CD4-positive, alpha-beta memory T cell (primary cell): Measurements from ENCODE around the gene SHISAL1. TPM values are rescaled to one million over a fixed set of nuclear protein-coding genes. Genes with fewer than 3 reads are reported as not detected.

Experiments used
- CTCF ChIA-PET: fragments of 350-600 bp; sonication (Branson Sonifier 250); formaldehyde crosslinking; loops from one replicate; lab custom pipeline; 2021; ENCODE audit warnings: inconsistent platforms; ENCODE audit not compliant: partially characterized antibody; lab: Charles Lee
- POLR2A ChIA-PET: fragments of 350-600 bp; sonication (Branson Sonifier 250); formaldehyde crosslinking; loops from one replicate; lab custom pipeline; 2021; ENCODE audit not compliant: partially characterized antibody; lab: Charles Lee
- DNase-seq, 5 donors: peaks; one replicate each; pipeline versions ENCODE4 v3.0.0 to v3.0.0-alpha.2; 2020 to 2022; ENCODE audit warnings: mixed read lengths in 1 of 5
- H3K27ac ChIP-seq: one replicate; pipeline ENCODE4 v1.7.0; 2013; ENCODE audit warnings: low read depth, low read length
- H3K27me3 ChIP-seq: 2 replicates; pipeline ENCODE4 v1.7.0; 2013; ENCODE audit warnings: mild to moderate bottlenecking, low read length, moderate library complexity; ENCODE audit not compliant: insufficient read depth
- H3K36me3 ChIP-seq: 2 replicates; pipeline ENCODE4 v1.7.0; 2013; ENCODE audit warnings: mild to moderate bottlenecking, low read length, moderate library complexity; ENCODE audit not compliant: insufficient read depth
- H3K4me1 ChIP-seq: 2 replicates; pipeline ENCODE4 v1.7.0; 2013; ENCODE audit warnings: mild to moderate bottlenecking, low read length, moderate library complexity; ENCODE audit not compliant: insufficient read depth
- H3K4me3 ChIP-seq, 2 donors: one replicate each; pipeline ENCODE4 v1.7.0; 2013; ENCODE audit warnings: low read length in 2 of 2, mild to moderate bottlenecking in 1 of 2
- H3K9me3 ChIP-seq, 2 donors: one replicate each; pipeline ENCODE4 v1.7.0; 2013; ENCODE audit warnings: low read length in 2 of 2, control low read depth in 1 of 2; ENCODE audit not compliant: control insufficient read depth in 1 of 2
- H3K27ac Mint-ChIP-seq, 7 donors: one replicate each; pipeline ENCODE4 v1.8.0; 2020 to 2021; ENCODE audit warnings: mixed read lengths in 7 of 7, mild to moderate bottlenecking in 6 of 7, inconsistent platforms in 3 of 7, moderate library complexity in 3 of 7
- H3K27me3 Mint-ChIP-seq, 2 donors: one replicate each; pipeline ENCODE4 v1.8.0; 2020 to 2021; ENCODE audit warnings: mixed read lengths in 2 of 2
- H3K36me3 Mint-ChIP-seq, 2 donors: one replicate each; pipeline ENCODE4 v1.8.0; 2020 to 2021; ENCODE audit warnings: mixed read lengths in 2 of 2, inconsistent platforms in 1 of 2, mild to moderate bottlenecking in 1 of 2
- H3K4me1 Mint-ChIP-seq, 4 donors: one replicate each; pipeline ENCODE4 v1.8.0; 2020 to 2021; ENCODE audit warnings: mixed read lengths in 4 of 4, mild to moderate bottlenecking in 1 of 4
- H3K4me3 Mint-ChIP-seq, 8 donors: one replicate each; pipeline ENCODE4 v1.8.0; 2020 to 2021; ENCODE audit warnings: mixed read lengths in 8 of 8, mild to moderate bottlenecking in 7 of 8, moderate library complexity in 6 of 8, inconsistent platforms in 3 of 8
- H3K9me3 Mint-ChIP-seq, 8 donors: one replicate each; pipeline ENCODE4 v1.8.0; 2020 to 2021; ENCODE audit warnings: mixed read lengths in 8 of 8, mild to moderate bottlenecking in 5 of 8, inconsistent platforms in 3 of 8, moderate library complexity in 1 of 8
- intact Hi-C: fragments of 100-400 bp; cut with micrococcal nuclease; formaldehyde crosslinking; loops from one replicate; pipeline ENCODE4 v1.15.1; 2023
- polyA plus RNA-seq, 2 donors: library from polyadenylated mRNA; unstranded; fragments of 300-500 nt; fragmentation: Illumina TruSeq; gene quantifications; one replicate each; pipeline ENCODE4 v1.2.3, GENCODE V29; 2021
- total RNA-seq, 2 experiments: library from RNA; stranded (reverse); gene quantifications; one replicate each; pipeline ENCODE4 v1.2.3, GENCODE V29; 2021

Gene SHISAL1
- total and polyA plus RNA-seq, 4 experiments from 2014 or later, result not detected

DNA sequence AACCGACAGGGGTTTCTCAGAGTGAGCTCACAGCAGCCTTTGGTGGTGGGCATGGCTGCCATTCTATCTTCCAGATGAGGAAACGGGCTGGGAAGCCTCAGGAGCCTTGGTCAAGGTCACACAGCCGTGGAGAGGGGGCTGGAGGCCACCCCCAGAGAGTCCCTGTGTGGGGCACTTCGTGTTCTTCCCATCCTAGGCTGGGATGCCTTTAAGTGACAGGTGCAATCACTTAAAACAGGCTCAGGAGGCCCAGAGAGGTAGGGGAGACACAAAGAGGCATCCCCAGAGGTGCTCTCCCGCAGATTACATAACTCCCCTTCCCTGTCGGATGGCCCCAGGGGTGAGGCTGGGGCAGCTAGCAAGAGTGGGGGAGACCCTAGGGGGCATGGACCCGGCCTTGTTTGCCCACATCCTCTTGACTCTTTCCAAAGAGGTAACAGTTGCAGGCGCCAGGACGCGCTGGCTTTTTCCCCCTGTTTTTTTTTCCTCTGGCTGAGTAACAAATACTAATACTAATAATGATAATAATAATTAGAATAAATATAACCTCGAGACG lies 17.5 kb upstream of the SHISAL1 start:
- Mint-ChIP-seq H3K9me3 (no peaks in the 10 kb centered on the region), H3K36me3 (no peaks in the 10 kb centered on the region), H3K4me3 (no peak overlapping the region), H3K27me3 (peaks cover 40 to 51% of the 10 kb centered on the region in 2 donors), H3K27ac (peak overlapping the region in 1 of 7 donors; percentile 32), H3K4me1 (peaks cover 9 to 23% (median 19%) of the 10 kb centered on the region in 4 donors)
- Histone ChIP-seq H3K27ac (no peak overlapping the region), H3K27me3 (peaks cover 30% of the 10 kb centered on the region), H3K4me3 (no peak overlapping the region), H3K9me3 (no peaks in the 10 kb centered on the region), H3K4me1 (peaks cover 13% of the 10 kb centered on the region), H3K36me3 (no peaks in the 10 kb centered on the region)
- ChIA-PET POLR2A (no interaction called here), CTCF (interaction anchor here (1.8 kb wide), 1 partner anchor 237 kb away, joined by 7 read pairs; no protein-coding TSS in a partner anchor)
- DNase-seq, result no peak
- intact Hi-C loops, result no loop called here

DNA sequence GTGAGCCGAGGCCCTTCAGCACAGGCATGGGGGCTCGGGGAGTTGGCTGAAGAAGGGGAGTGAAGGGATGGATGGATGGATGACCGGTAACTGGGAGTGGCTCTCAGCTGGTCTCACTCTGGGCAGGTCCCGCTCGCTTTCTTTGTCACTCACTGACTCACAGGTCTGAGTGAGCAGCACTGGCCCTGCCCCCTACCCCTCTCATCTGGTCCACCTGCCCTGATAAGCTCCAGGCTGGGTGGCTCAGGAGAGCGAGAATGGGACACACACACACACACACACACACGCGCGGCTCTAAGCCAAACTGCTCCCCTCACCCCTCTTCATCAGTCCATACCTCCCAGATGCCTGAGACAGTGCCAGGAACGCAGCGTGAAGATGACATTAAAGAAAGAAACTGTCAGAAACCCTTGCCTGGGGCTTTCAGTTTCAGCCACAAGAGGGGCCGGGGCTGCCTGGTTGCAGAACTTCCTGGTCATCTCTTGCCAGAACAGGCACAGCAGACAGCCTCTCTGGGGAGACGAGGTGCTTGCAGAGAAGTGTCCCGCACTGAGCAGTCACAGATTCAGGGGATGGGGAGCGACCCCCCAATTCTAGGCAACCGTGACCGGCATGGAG lies 16.5 kb upstream of the SHISAL1 start:
- no peaks in the 10 kb centered on the region for H3K9me3 Mint-ChIP-seq
- Histone ChIP-seq H3K36me3 (no peaks in the 10 kb centered on the region), H3K4me3 (no peak overlapping the region), H3K9me3 (no peaks in the 10 kb centered on the region), H3K27ac (no peak overlapping the region), H3K27me3 (peaks cover 30% of the 10 kb centered on the region), H3K4me1 (peaks cover 13% of the 10 kb centered on the region)
- no peak overlapping the region for H3K27ac Mint-ChIP-seq
- H3K36me3 Mint-ChIP-seq, result no peaks in the 10 kb centered on the region
- no peak for DNase-seq
- POLR2A ChIA-PET, result no interaction called here
- CTCF ChIA-PET, result interaction anchor here (0.5 kb wide), 1 partner anchor 244 kb away, joined by 3 read pairs; no protein-coding TSS in a partner anchor
- peak overlapping the region in 4 of 8 donors; percentile 36 to 69 (median 58) for H3K4me3 Mint-ChIP-seq
- peaks cover 40 to 54% of the 10 kb centered on the region in 2 donors for H3K27me3 Mint-ChIP-seq
- intact Hi-C loops, result no loop called here
- H3K4me1 Mint-ChIP-seq, result peaks cover 9 to 23% (median 19%) of the 10 kb centered on the region in 4 donors

DNA sequence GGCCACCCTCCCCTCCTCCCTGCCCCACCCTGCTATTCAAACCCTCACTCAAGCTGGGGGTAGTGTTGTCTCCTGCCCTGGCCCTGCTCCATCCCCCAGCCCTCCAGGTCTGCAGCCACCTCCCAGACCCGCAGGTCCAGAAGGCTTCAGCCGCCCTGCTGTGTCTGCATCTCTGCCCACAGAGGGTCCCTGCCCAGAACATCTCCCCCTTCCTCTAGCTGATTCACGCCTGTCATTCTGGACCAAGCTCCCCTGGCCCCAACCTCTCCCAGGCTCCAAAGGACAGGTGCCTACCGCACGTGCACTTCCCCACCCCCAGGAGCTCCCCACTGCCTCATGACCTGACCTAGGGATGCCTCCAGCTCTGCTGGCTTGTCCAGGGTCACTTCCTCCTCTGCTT lies 16.0 kb upstream of the SHISAL1 start:
- ChIA-PET CTCF (interaction anchor here (0.5 kb wide), 1 partner anchor 245 kb away, joined by 3 read pairs; no protein-coding TSS in a partner anchor), POLR2A (no interaction called here)
- no peak overlapping the region for H3K27ac ChIP-seq
- no peak overlapping the region for H3K4me3 ChIP-seq
- no peaks in the 10 kb centered on the region for H3K36me3 Mint-ChIP-seq
- intact Hi-C loops, result no loop called here
- peaks cover 30% of the 10 kb centered on the region for H3K27me3 ChIP-seq
- no peak overlapping the region for H3K4me3 Mint-ChIP-seq
- no peaks in the 10 kb centered on the region for H3K9me3 ChIP-seq
- H3K27ac Mint-ChIP-seq, result no peak overlapping the region
- H3K27me3 Mint-ChIP-seq, result peaks cover 43 to 56% of the 10 kb centered on the region in 2 donors
- no peaks in the 10 kb centered on the region for H3K9me3 Mint-ChIP-seq
- no peak for DNase-seq
- H3K36me3 ChIP-seq, result no peaks in the 10 kb centered on the region
- H3K4me1 ChIP-seq, result peaks cover 13% of the 10 kb centered on the region
- H3K4me1 Mint-ChIP-seq, result peaks cover 9 to 23% (median 19%) of the 10 kb centered on the region in 4 donors

DNA sequence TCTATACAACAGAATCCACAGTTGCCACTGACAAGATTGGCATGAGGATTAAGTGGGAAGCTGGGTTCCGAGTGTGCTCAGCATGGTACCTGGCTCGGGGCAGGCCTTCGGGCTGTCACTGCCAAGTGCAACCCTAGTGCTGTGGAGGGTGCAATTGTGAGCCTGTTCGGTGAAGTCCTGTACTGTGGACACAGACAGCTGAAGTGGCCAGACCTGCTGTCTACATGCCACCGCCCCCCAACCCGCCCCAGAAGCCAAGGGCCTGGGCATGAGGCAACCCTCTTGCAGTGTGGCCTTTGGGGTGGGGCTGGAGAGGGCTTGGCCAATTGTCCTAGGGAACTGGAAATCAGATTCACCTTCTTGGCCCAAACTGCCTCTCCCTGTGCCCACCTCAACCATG lies 15.6 kb upstream of the SHISAL1 start:
- no peak overlapping the region for H3K27ac Mint-ChIP-seq
- Histone ChIP-seq H3K27ac (no peak overlapping the region), H3K4me1 (peaks cover 13% of the 10 kb centered on the region), H3K9me3 (no peaks in the 10 kb centered on the region), H3K4me3 (no peak overlapping the region), H3K36me3 (no peaks in the 10 kb centered on the region), H3K27me3 (peaks cover 28% of the 10 kb centered on the region)
- no peak overlapping the region for H3K4me3 Mint-ChIP-seq
- no peak for DNase-seq
- ChIA-PET CTCF (no interaction called here), POLR2A (no interaction called here)
- peaks cover 46 to 60% of the 10 kb centered on the region in 2 donors for H3K27me3 Mint-ChIP-seq
- no peaks in the 10 kb centered on the region for H3K9me3 Mint-ChIP-seq
- H3K4me1 Mint-ChIP-seq, result peaks cover 9 to 23% (median 20%) of the 10 kb centered on the region in 4 donors
- no peaks in the 10 kb centered on the region for H3K36me3 Mint-ChIP-seq
- intact Hi-C loops, result no loop called here

DNA sequence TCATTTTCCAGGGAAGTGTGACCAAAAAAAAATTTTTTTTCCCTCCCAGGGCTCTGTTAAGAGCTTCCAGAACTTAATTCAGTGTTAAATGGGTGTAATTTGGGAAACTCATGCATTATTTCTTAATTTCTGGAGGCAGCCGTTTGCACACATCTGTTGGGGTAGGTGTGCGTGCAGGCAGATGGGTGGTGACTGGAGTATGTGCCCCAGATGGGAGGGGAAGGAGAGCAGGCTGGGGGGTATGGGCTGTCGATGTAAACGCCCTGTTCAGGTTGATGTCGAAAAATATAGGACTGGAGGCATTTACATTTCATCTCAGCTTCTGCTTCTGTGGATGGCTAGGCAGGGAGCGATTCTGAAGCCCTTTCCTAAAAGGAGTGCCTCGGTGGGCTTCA lies 13.7 kb upstream of the SHISAL1 start:
- CTCF ChIA-PET, result interaction anchor here (0.5 to 1.3 kb wide), 3 partner anchors 145 to 242 kb away, joined by 3 read pairs; partner anchors contain the start of gene PARVG
- intact Hi-C loops, result no loop called here
- H3K4me3 Mint-ChIP-seq, result peak overlapping the region; percentile 67 to 89 (median 84)

DNA sequence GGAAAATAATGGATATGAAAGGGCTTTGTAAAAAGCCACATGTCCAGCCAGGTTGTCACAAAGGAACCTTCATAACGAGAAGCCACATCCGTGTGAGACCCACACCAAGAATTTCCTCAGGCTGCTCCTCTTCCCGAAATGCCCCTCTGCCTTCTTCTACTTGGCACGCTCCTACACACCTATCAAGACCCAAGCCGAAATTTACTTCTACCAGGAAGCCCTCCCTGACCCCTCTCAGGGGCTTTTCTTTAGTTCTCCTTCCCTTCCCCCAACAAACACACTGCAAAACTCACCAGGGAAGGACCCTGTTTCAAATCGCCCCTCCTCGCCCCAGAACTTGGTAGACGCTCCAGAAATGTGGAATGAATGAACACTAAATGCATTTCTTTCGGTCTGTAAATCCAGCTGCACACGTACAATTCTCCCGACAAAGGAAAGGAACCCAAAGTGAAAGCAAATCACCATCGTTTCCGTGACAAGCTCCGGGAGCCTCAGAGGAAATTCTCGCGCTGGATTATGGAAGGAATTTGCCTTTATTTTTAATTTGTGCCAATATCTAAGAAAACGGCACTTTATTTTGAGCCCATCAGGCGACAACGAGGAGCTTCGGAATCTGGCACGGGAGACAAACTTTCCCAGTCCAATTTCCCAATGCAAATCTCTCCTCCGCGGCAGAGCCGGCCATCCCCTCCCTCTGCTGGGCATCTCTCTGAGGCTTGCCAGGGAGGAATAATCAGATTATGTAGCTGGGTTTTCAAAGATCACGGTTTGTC lies 13.2 kb upstream of the SHISAL1 start:
- Histone ChIP-seq H3K4me3 (peak overlapping the region in 1 of 2 donors; percentile 29), H3K36me3 (no peaks in the 10 kb centered on the region), H3K27ac (no peak overlapping the region), H3K4me1 (peaks cover 13% of the 10 kb centered on the region), H3K9me3 (no peaks in the 10 kb centered on the region), H3K27me3 (peaks cover 16% of the 10 kb centered on the region)
- DNase-seq, result no peak
- intact Hi-C loops, result no loop called here
- H3K4me3 Mint-ChIP-seq, result peak overlapping the region; percentile 67 to 89 (median 84)
- H3K27ac Mint-ChIP-seq, result peak overlapping the region in 4 of 7 donors; percentile 20 to 72 (median 36)
- H3K36me3 Mint-ChIP-seq, result no peaks in the 10 kb centered on the region
- POLR2A ChIA-PET, result no interaction called here
- CTCF ChIA-PET, result interaction anchor here (0.5 to 1.3 kb wide), 3 partner anchors 145 to 242 kb away, joined by 3 read pairs; partner anchors contain the start of gene PARVG
- H3K9me3 Mint-ChIP-seq, result peaks cover 0 to 2% (median 0%) of the 10 kb centered on the region in 8 donors
- peaks cover 9 to 23% (median 18%) of the 10 kb centered on the region in 4 donors for H3K4me1 Mint-ChIP-seq
- H3K27me3 Mint-ChIP-seq, result peaks cover 38 to 53% of the 10 kb centered on the region in 2 donors

More for the DNA sequence above, 13.7 kb upstream of the SHISAL1 start:
- Histone ChIP-seq H3K36me3 (no peaks in the 10 kb centered on the region), H3K27ac (no peak overlapping the region), H3K4me3 (no peak overlapping the region), H3K27me3 (peaks cover 16% of the 10 kb centered on the region), H3K9me3 (no peaks in the 10 kb centered on the region), H3K4me1 (peaks cover 13% of the 10 kb centered on the region)
- DNase-seq, result no peak
- Mint-ChIP-seq H3K4me1 (peaks cover 9 to 23% (median 18%) of the 10 kb centered on the region in 4 donors), H3K36me3 (no peaks in the 10 kb centered on the region), H3K27me3 (peaks cover 38 to 53% of the 10 kb centered on the region in 2 donors), H3K27ac (peak overlapping the region in 1 of 7 donors; percentile 36), H3K9me3 (peaks cover 0 to 2% (median 0%) of the 10 kb centered on the region in 8 donors)
- POLR2A ChIA-PET, result no interaction called here
